ENCODE measurements around the gene OR4C45. TPM values are rescaled to one million over a fixed set of nuclear protein-coding genes. Genes with fewer than 3 reads are reported as not detected.
"Not testable (repeated sequence)": the region's sequence is repeated elsewhere in the genome, so short reads cannot be mapped to it uniquely, and the experiment has no call there.

OR4C45 gene
- total RNA-seq, 1 experiment from 2014 or later = not detected

DNA sequence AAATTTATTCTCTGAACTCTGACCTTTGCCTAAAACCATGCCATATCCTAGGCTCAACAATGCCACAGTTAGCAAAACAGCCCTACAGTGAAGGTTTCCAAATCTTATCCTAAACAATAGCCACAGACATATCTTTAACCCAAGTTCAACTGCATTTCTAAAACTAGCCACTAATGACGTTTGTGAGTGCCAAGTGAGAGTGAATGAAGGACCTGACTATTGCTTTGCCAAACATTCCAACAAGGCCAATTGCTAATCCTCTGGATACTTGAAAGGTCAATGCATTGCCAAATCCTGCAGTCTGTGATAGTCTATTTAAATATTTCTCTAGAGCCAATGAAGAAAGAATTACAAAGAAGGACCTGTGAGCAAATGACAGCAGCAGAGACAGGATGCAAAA is 2.5 kb upstream of the OR4C45 start:
- in situ Hi-C loops (cut with HindIII; ENCODE audit: low pct_unique_long_range_greater_than_20kb, low sequenced_read_pairs) (no loop called here), intact Hi-C loops (cut with micrococcal nuclease; ENCODE audit: unreplicated experiment) (no loop called here)
- Histone ChIP-seq H3K4me3 (ENCODE audit: low read depth in 2 of 2, low read length in 2 of 2) (no peak overlapping the region), H3K27ac (ENCODE audit: low read length) (no peak overlapping the region), H3K4me1 (ENCODE audit: control insufficient read depth, insufficient read depth, low read length) (no peaks in the 10 kb centered on the region), H3K9me3 (ENCODE audit: control insufficient read depth, insufficient read depth, low read depth, low read length) (no peaks in the 10 kb centered on the region), H3K36me3 (ENCODE audit: control insufficient read depth, insufficient read depth, low read length) (no peaks in the 10 kb centered on the region), H3K27me3 (ENCODE audit: control insufficient read depth, insufficient read depth, low read length) (no peaks in the 10 kb centered on the region)
- DNase-seq (ENCODE audit: low read depth, low spot score) = no peak
- ChIA-PET POLR2A (no interaction called here), CTCF (no interaction called here)
- ATAC-seq = no peak
- TF ChIP-seq TCF7L2 (IDR thresholded peaks at IDR 0.05; ENCODE audit: low read depth, low read length) = no peak
- TF ChIP-seq, protein P1, sequence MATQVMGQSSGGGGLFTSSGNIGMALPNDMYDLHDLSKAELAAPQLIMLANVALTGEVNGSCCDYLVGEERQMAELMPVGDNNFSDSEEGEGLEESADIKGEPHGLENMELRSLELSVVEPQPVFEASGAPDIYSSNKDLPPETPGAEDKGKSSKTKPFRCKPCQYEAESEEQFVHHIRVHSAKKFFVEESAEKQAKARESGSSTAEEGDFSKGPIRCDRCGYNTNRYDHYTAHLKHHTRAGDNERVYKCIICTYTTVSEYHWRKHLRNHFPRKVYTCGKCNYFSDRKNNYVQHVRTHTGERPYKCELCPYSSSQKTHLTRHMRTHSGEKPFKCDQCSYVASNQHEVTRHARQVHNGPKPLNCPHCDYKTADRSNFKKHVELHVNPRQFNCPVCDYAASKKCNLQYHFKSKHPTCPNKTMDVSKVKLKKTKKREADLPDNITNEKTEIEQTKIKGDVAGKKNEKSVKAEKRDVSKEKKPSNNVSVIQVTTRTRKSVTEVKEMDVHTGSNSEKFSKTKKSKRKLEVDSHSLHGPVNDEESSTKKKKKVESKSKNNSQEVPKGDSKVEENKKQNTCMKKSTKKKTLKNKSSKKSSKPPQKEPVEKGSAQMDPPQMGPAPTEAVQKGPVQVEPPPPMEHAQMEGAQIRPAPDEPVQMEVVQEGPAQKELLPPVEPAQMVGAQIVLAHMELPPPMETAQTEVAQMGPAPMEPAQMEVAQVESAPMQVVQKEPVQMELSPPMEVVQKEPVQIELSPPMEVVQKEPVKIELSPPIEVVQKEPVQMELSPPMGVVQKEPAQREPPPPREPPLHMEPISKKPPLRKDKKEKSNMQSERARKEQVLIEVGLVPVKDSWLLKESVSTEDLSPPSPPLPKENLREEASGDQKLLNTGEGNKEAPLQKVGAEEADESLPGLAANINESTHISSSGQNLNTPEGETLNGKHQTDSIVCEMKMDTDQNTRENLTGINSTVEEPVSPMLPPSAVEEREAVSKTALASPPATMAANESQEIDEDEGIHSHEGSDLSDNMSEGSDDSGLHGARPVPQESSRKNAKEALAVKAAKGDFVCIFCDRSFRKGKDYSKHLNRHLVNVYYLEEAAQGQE (IDR thresholded peaks at IDR 0.05; ENCODE audit: insufficient read depth in 1 of 2, low read depth in 2 of 2, low read length in 1 of 2) = no peak
- TF ChIP-seq, protein P2, sequence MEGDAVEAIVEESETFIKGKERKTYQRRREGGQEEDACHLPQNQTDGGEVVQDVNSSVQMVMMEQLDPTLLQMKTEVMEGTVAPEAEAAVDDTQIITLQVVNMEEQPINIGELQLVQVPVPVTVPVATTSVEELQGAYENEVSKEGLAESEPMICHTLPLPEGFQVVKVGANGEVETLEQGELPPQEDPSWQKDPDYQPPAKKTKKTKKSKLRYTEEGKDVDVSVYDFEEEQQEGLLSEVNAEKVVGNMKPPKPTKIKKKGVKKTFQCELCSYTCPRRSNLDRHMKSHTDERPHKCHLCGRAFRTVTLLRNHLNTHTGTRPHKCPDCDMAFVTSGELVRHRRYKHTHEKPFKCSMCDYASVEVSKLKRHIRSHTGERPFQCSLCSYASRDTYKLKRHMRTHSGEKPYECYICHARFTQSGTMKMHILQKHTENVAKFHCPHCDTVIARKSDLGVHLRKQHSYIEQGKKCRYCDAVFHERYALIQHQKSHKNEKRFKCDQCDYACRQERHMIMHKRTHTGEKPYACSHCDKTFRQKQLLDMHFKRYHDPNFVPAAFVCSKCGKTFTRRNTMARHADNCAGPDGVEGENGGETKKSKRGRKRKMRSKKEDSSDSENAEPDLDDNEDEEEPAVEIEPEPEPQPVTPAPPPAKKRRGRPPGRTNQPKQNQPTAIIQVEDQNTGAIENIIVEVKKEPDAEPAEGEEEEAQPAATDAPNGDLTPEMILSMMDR (IDR thresholded peaks at IDR 0.05) = no peak
- TF ChIP-seq SIN3A (IDR thresholded peaks at IDR 0.05; ENCODE audit: borderline replicate concordance, insufficient read depth, low read depth, low read length) = no peak
- no peak for TF ChIP-seq POLR2AphosphoS5 (IDR thresholded peaks at IDR 0.05; ENCODE audit: low read depth, low read length)
- BruUV-seq (replicated peaks) = no TSS peak

DNA sequence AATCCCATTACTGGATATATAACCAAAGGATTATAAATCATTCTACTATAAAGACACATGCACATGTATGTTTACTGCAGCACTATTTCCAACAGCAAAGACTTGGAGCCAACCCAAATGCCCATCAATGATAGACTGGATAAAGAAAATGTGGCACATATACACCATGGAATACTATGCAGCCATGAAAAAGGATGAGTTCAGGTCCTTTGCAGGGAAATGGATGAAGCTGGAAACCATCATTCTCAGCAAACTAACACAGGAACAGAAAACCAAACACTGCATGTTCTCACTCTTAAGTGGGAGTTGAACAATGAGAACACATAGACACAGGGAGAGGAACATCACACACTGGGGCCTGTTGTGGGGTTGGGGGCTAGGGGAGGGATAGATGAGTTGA is 3.6 kb downstream of the OR4C45 start:
- H3K36me3 ChIP-seq (ENCODE audit: control insufficient read depth, insufficient read depth, low read length); intact Hi-C loops (cut with micrococcal nuclease; ENCODE audit: unreplicated experiment); H3K4me1 ChIP-seq (ENCODE audit: control insufficient read depth, insufficient read depth, low read length); CTCF ChIA-PET; POLR2A ChIA-PET; H3K27me3 ChIP-seq (ENCODE audit: control insufficient read depth, insufficient read depth, low read length); in situ Hi-C loops (cut with HindIII; ENCODE audit: low pct_unique_long_range_greater_than_20kb, low sequenced_read_pairs); H3K9me3 ChIP-seq (ENCODE audit: control insufficient read depth, insufficient read depth, low read depth, low read length); BruUV-seq (replicated peaks); DNase-seq (ENCODE audit: low read depth, low spot score); H3K27ac ChIP-seq (ENCODE audit: low read length); ATAC-seq; H3K4me3 ChIP-seq (ENCODE audit: low read depth in 2 of 2, low read length in 2 of 2): not testable (repeated sequence)

DNA sequence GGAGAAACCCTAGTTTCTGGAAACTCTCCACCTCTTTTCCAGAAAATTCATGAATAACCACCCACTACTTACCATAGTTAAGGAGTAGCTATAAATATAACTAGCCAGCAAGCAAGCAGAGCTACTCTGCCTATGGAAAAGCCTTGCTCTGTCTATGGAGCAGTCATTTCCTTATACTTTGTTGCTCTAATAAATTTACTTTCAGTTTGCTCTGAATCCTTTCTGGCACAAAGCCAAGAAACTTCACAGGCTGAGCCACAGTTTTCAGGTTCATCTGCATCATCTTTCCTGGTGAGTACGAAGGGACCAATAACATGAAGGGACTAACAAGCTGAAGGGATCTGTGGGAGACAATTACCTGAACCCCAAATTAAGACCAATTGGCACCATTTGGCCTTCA is 4.6 kb downstream of the OR4C45 start:
- intact Hi-C loops (cut with micrococcal nuclease; ENCODE audit: unreplicated experiment) (no loop called here), in situ Hi-C loops (cut with HindIII; ENCODE audit: low pct_unique_long_range_greater_than_20kb, low sequenced_read_pairs) (no loop called here)
- DNase-seq (ENCODE audit: low read depth, low spot score) (no peak), ATAC-seq (no peak)
- Histone ChIP-seq H3K36me3 (ENCODE audit: control insufficient read depth, insufficient read depth, low read length) (no peaks in the 10 kb centered on the region), H3K27ac (ENCODE audit: low read length) (no peak overlapping the region), H3K4me1 (ENCODE audit: control insufficient read depth, insufficient read depth, low read length) (no peaks in the 10 kb centered on the region), H3K9me3 (ENCODE audit: control insufficient read depth, insufficient read depth, low read depth, low read length) (no peaks in the 10 kb centered on the region), H3K27me3 (ENCODE audit: control insufficient read depth, insufficient read depth, low read length) (no peaks in the 10 kb centered on the region), H3K4me3 (ENCODE audit: low read depth in 2 of 2, low read length in 2 of 2) (no peak overlapping the region)
- no peak for TF ChIP-seq POLR2AphosphoS5 (IDR thresholded peaks at IDR 0.05; ENCODE audit: low read depth, low read length)
- TF ChIP-seq, protein P1 (IDR thresholded peaks at IDR 0.05; ENCODE audit: insufficient read depth in 1 of 2, low read depth in 2 of 2, low read length in 1 of 2) = no peak
- TF ChIP-seq SIN3A (IDR thresholded peaks at IDR 0.05; ENCODE audit: borderline replicate concordance, insufficient read depth, low read depth, low read length) = no peak
- no peak for TF ChIP-seq TCF7L2 (IDR thresholded peaks at IDR 0.05; ENCODE audit: low read depth, low read length)
- TF ChIP-seq, protein P2 (IDR thresholded peaks at IDR 0.05) = no peak
- ChIA-PET CTCF (no interaction called here), POLR2A (no interaction called here)
- BruUV-seq (replicated peaks) = no TSS peak

Measured in Panc1 (cell line).